WTC11 (cell line): ENCODE data around the gene IRF7. TPM values are rescaled to one million over a fixed set of nuclear protein-coding genes. Genes with fewer than 3 reads are reported as not detected.

Source experiments
- ATAC-seq: fragments of 200-7000 bp; cut with Tn5 transposase; 2 replicates; pipeline ENCODE4 v1.10.0; 2021; ENCODE audit warnings: mild to moderate bottlenecking, moderate library complexity
- CTCF ChIA-PET: fragments of 300-600 bp; sonication (Branson Sonifier 250); formaldehyde crosslinking; loops from one replicate; lab custom pipeline; 2021; ENCODE audit warnings: antibody characterized with exemption; lab: Charles Lee
- POLR2A ChIA-PET: fragments of 350-600 bp; sonication (Branson Sonifier 250); formaldehyde crosslinking; loops from one replicate; lab custom pipeline; 2021; ENCODE audit warnings: antibody characterized with exemption; lab: Charles Lee
- DNase-seq: peaks from one replicate; pipeline ENCODE4 v3.0.0; 2021; ENCODE audit warnings: low spot score
- H3K27ac Mint-ChIP-seq: 2 replicates; pipeline ENCODE4 v1.8.0; 2021; ENCODE audit warnings: mixed read lengths
- H3K27me3 Mint-ChIP-seq: 2 replicates; pipeline ENCODE4 v1.8.0; 2021; ENCODE audit warnings: low read depth, mild to moderate bottlenecking, moderate library complexity, mixed read lengths
- H3K36me3 Mint-ChIP-seq: 2 replicates; pipeline ENCODE4 v1.8.0; 2021; ENCODE audit warnings: mixed read lengths
- H3K4me1 Mint-ChIP-seq: 2 replicates; pipeline ENCODE4 v1.8.0; 2022; ENCODE audit warnings: mixed read lengths
- H3K4me3 Mint-ChIP-seq: 2 replicates; pipeline ENCODE4 v1.8.0; 2021; ENCODE audit warnings: mild to moderate bottlenecking, moderate library complexity, mixed read lengths
- H3K9me3 Mint-ChIP-seq: 2 replicates; pipeline ENCODE4 v1.8.0; 2021; ENCODE audit warnings: mixed read lengths
- ATF3 ChIP-seq: sonication (generic); formaldehyde crosslinking; conservative IDR thresholded peaks from 2 replicates; pipeline ENCODE4 v1.8.1; 2022; ENCODE audit warnings: mild to moderate bottlenecking, missing genetic modification reagents
- E2F4 ChIP-seq: sonication (generic); formaldehyde crosslinking; IDR thresholded peaks from 2 replicates; pipeline ENCODE4 v1.8.1; 2022; ENCODE audit warnings: low read depth, mild to moderate bottlenecking, moderate library complexity, missing genetic modification reagents, borderline replicate concordance
- GABPB1 ChIP-seq: sonication (generic); formaldehyde crosslinking; IDR thresholded peaks from 2 replicates; pipeline ENCODE4 v1.8.1; 2023; ENCODE audit warnings: mild to moderate bottlenecking, missing genetic modification reagents
- MYBL2 ChIP-seq: sonication (generic); formaldehyde crosslinking; IDR thresholded peaks from 2 replicates; pipeline ENCODE4 v1.8.1; 2023; ENCODE audit warnings: mild to moderate bottlenecking, moderate library complexity, missing genetic modification reagents
- NFYB ChIP-seq: sonication (generic); formaldehyde crosslinking; conservative IDR thresholded peaks from 2 replicates; pipeline ENCODE4 v1.8.0; 2022; ENCODE audit warnings: low read depth, missing genetic modification reagents
- PRRX2 ChIP-seq: fragments of 250-450 bp; sonication (Bioruptor Pico); IDR thresholded peaks from 2 replicates; pipeline ENCODE4 v1.8.0; 2021; ENCODE audit warnings: mild to moderate bottlenecking
- RELA ChIP-seq: sonication (generic); formaldehyde crosslinking; IDR thresholded peaks from 2 replicates; pipeline ENCODE4 v1.8.1; 2022; ENCODE audit warnings: missing genetic modification reagents, mild to moderate bottlenecking, borderline replicate concordance
- SMAD3 ChIP-seq: sonication (generic); formaldehyde crosslinking; IDR thresholded peaks from 2 replicates; pipeline ENCODE4 v1.8.0; 2022; ENCODE audit warnings: missing genetic modification reagents, mild to moderate bottlenecking, borderline replicate concordance
- TCF7 ChIP-seq: sonication (generic); formaldehyde crosslinking; IDR thresholded peaks from 2 replicates; pipeline ENCODE4 v1.8.0; 2022; ENCODE audit warnings: mild to moderate bottlenecking, low read depth, missing genetic modification reagents, moderate library complexity
- TP53 ChIP-seq: sonication (generic); formaldehyde crosslinking; IDR thresholded peaks from 2 replicates; pipeline ENCODE4 v1.8.1; 2023; ENCODE audit warnings: mild to moderate bottlenecking, missing genetic modification reagents
- ZBTB21 ChIP-seq: sonication (generic); formaldehyde crosslinking; IDR thresholded peaks from 2 replicates; pipeline ENCODE4 v1.8.1; 2023; ENCODE audit warnings: mild to moderate bottlenecking, missing genetic modification reagents, borderline replicate concordance
- ZMAT4 ChIP-seq: fragments of 250-450 bp; sonication (Bioruptor Pico); IDR thresholded peaks from 2 replicates; pipeline ENCODE4 v1.9.0; 2021; ENCODE audit warnings: mild to moderate bottlenecking
- ZNF317 ChIP-seq: sonication (generic); formaldehyde crosslinking; IDR thresholded peaks from 2 replicates; pipeline ENCODE4 v1.8.1; 2023; ENCODE audit warnings: low read depth, mild to moderate bottlenecking, moderate library complexity, missing genetic modification reagents, borderline replicate concordance
- total RNA-seq: library from RNA; stranded (reverse); gene quantifications from 3 replicates; pipeline ENCODE4 v1.2.3, GENCODE V29; 2021
- TF ChIP-seq, protein P1 (sequence below): fragments of 250-450 bp; sonication (Bioruptor Pico); IDR thresholded peaks from 2 replicates; pipeline ENCODE4 v1.9.0; 2021; ENCODE audit warnings: mild to moderate bottlenecking
- TF ChIP-seq, protein P2 (sequence below): fragments of 250-450 bp; sonication (Bioruptor Pico); IDR thresholded peaks from 2 replicates; pipeline ENCODE4 v1.9.0; 2021; ENCODE audit warnings: moderate library complexity, mild to moderate bottlenecking, inconsistent platforms, borderline replicate concordance
- TF ChIP-seq, protein P3 (sequence below): sonication (generic); formaldehyde crosslinking; IDR thresholded peaks from 2 replicates; pipeline ENCODE4 v1.8.1; 2023; ENCODE audit warnings: mild to moderate bottlenecking, missing genetic modification reagents, moderate library complexity

The IRF7 gene
- total RNA-seq, 1 experiment from 2014 or later, result 11.1 TPM

GRCh38 chr11:618856-619627 is 3.3 kb upstream of the IRF7 start:
- no peak overlapping the region for H3K27ac Mint-ChIP-seq
- ChIA-PET POLR2A (no interaction called here), CTCF (interaction anchor here (0.8 kb wide), 1 partner anchor 63 kb away, joined by 3 read pairs; no protein-coding TSS in a partner anchor)
- no peak for TF ChIP-seq ZMAT4
- TF ChIP-seq ZNF317, result no peak
- no peak for TF ChIP-seq SMAD3
- TF ChIP-seq RELA (CRISPR knock-in tag), result no peak
- TF ChIP-seq, protein P1, sequence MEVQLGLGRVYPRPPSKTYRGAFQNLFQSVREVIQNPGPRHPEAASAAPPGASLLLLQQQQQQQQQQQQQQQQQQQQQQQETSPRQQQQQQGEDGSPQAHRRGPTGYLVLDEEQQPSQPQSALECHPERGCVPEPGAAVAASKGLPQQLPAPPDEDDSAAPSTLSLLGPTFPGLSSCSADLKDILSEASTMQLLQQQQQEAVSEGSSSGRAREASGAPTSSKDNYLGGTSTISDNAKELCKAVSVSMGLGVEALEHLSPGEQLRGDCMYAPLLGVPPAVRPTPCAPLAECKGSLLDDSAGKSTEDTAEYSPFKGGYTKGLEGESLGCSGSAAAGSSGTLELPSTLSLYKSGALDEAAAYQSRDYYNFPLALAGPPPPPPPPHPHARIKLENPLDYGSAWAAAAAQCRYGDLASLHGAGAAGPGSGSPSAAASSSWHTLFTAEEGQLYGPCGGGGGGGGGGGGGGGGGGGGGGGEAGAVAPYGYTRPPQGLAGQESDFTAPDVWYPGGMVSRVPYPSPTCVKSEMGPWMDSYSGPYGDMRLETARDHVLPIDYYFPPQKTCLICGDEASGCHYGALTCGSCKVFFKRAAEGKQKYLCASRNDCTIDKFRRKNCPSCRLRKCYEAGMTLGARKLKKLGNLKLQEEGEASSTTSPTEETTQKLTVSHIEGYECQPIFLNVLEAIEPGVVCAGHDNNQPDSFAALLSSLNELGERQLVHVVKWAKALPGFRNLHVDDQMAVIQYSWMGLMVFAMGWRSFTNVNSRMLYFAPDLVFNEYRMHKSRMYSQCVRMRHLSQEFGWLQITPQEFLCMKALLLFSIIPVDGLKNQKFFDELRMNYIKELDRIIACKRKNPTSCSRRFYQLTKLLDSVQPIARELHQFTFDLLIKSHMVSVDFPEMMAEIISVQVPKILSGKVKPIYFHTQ (CRISPR knock-in tag), result no peak
- TF ChIP-seq PRRX2 (CRISPR knock-in tag), result no peak
- TF ChIP-seq MYBL2 (CRISPR knock-in tag), result no peak
- TF ChIP-seq E2F4 (CRISPR knock-in tag), result no peak
- TF ChIP-seq TP53 (CRISPR knock-in tag), result no peak
- DNase-seq, result no peak
- H3K4me3 Mint-ChIP-seq, result no peak overlapping the region
- no peaks in the 10 kb centered on the region for H3K27me3 Mint-ChIP-seq
- ATAC-seq, result no peak
- H3K9me3 Mint-ChIP-seq, result no peaks in the 10 kb centered on the region
- no peaks in the 10 kb centered on the region for H3K4me1 Mint-ChIP-seq
- H3K36me3 Mint-ChIP-seq, result no peaks in the 10 kb centered on the region

- ChIA-PET CTCF (no interaction called here), POLR2A (interaction anchor here (0.5 kb wide), 1 partner anchor 112 kb away, joined by 4 read pairs; no protein-coding TSS in a partner anchor)
- ATAC-seq (no peak), DNase-seq (no peak)
- Mint-ChIP-seq H3K27ac (no peak overlapping the region), H3K36me3 (no peaks in the 10 kb centered on the region), H3K9me3 (no peaks in the 10 kb centered on the region), H3K4me1 (no peaks in the 10 kb centered on the region), H3K27me3 (no peaks in the 10 kb centered on the region), H3K4me3 (no peak overlapping the region)
- TF ChIP-seq, protein P2, sequence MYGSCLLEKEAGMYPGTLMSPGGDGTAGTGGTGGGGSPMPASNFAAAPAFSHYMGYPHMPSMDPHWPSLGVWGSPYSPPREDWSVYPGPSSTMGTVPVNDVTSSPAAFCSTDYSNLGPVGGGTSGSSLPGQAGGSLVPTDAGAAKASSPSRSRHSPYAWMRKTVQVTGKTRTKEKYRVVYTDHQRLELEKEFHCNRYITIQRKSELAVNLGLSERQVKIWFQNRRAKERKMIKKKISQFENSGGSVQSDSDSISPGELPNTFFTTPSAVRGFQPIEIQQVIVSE (CRISPR knock-in tag), result no peak
- TF ChIP-seq NFYB (CRISPR knock-in tag) (no peak), PRRX2 (CRISPR knock-in tag) (no peak)
These were observed 2.3 kb upstream of the IRF7 start for GRCh38 chr11:617912-618682.

DNA sequence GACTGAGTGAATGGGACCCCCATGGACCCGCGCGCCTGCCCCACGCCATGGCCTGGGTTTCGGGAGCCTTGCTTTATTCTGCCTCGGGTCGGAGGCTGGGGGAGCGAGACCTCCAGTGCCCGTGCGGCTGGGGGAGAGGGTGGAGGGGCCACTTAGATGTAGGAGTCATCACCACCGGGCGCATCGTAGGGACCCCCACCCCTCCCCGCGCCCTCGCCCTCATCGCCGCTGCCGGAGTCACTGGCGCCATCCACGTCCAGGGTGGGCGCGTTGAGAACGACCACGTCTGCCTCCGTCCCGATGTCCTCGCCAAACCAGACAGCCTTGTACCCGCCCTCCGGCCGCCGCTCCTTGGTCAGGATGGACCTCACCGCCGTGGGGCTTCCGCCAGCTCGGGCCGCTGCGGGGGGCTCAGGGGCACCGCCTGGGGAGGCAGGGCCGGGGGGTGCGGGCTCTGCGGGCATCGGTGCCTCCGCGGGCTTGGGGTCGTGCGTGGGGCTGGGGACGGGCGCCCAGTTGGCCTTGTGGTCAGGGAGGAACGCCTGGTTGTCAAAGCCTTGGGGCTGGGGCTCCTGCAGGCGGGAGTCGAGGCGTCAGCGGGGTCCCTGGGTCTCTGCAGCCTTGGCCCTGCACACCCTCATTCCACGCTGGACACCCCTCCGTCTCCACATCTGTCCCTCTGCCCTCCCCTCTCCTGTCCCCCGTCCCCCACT is 1.6 kb upstream of the IRF7 start:
- POLR2A ChIA-PET, result interaction anchor here (0.5 kb wide), 1 partner anchor 111 kb away, joined by 4 read pairs; no protein-coding TSS in a partner anchor
- H3K36me3 Mint-ChIP-seq, result peaks cover under 1% of the 10 kb centered on the region; the same call in 1 of the 2 replicates
- no peak overlapping the region for H3K4me3 Mint-ChIP-seq
- TF ChIP-seq ZMAT4, result no peak
- TF ChIP-seq TCF7 (CRISPR knock-in tag), result no peak
- no peak for TF ChIP-seq GABPB1 (CRISPR knock-in tag)
- no peak for TF ChIP-seq ATF3 (CRISPR knock-in tag)
- no peak for TF ChIP-seq ZBTB21 (CRISPR knock-in tag)
- TF ChIP-seq, protein P3, sequence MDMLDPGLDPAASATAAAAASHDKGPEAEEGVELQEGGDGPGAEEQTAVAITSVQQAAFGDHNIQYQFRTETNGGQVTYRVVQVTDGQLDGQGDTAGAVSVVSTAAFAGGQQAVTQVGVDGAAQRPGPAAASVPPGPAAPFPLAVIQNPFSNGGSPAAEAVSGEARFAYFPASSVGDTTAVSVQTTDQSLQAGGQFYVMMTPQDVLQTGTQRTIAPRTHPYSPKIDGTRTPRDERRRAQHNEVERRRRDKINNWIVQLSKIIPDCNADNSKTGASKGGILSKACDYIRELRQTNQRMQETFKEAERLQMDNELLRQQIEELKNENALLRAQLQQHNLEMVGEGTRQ (CRISPR knock-in tag), result no peak
- H3K27ac Mint-ChIP-seq, result no peak overlapping the region
- DNase-seq (no peak), ATAC-seq (no peak)
- CTCF ChIA-PET, result no interaction called here
- no peaks in the 10 kb centered on the region for H3K9me3 Mint-ChIP-seq
- 0 out of 2 replicates have a peak, but pooled peaks cover under 1% of the 10 kb centered on the region for H3K4me1 Mint-ChIP-seq
- H3K27me3 Mint-ChIP-seq, result no peaks in the 10 kb centered on the region
